Measurements from ENCODE around the gene EFL1.
"Not testable (repeated sequence)": the region's sequence is repeated elsewhere in the genome, so short reads cannot be mapped to it uniquely, and the experiment has no call there.

EFL1 gene

DNA sequence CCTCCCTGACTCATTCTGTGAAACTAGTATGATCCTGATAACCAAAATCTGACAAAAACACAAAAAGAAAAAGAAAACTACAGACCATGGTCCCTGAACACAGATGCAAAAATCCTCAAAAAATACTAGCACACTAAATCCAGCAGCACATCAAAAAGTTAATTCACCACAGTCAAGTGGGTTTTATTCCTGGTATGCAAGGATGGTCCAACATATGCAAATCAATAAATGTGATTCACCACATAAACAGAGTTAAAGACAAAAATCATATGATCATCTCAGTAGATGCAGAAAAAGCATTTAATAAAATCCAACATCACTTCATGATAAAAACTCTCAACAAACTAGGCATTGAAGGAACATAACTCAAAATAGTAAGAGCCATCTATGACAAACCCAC, 12.9 kb upstream of the EFL1 start:
- no peak for DNase-seq

DNA sequence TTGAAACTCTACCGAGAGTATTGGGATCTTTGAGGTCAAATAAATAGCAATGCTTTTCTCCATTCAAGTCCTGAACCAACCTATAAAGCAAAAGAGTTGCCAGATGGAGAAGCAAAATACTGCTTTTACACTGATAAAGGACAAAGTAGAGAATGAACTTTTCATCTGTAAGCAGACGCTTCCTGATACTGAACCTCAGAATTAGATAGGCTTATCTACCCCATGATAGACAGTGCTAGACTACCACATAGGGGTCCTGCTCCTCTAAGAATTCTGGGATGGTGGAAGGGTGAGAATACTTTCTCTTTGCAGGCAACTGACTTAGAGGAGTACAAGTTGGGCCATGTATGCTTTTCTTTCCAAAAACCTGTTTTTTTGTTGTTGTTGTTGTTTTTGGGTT, 9.6 kb upstream of the EFL1 start:
- no peak for DNase-seq

DNA sequence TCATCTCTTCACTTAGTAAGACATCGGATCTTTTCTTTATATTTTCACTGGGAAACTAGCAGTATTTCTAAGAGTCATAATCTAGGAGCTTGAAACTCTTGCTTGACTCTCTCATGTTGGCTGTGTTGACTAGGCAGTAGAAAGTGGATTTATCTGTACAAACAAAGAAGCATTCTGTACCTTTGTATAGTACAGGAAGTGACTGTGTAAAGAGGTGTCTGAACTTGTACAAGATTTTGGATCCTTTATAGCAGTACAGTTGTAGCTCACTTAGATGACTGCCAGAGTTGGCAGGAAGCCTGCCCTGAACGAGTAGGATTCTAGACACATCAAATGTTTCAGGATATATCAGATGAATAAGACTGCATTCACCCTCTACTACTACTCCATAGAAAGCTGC, 5.9 kb upstream of the EFL1 start:
- DNase-seq: not testable (repeated sequence)

DNA sequence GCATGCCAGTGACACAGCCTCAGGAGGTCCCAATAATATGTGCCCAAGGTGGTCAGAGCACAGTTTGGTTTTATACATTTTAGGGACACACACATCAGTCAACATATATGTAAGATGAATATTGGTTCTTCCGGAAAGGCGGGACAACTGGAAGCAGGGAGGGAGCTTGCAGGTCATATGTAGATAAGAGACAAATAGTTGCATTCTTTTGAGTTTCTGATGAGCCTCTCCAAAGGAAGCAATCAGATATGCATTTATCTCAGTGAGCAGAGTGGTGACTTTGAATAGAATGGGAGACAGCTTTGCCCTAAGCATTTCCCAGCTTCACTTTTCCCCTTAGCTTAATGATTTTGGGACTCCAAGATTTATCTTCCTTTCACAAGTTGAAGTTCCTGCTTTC, 4.6 kb upstream of the EFL1 start:
- DNase-seq: not testable (repeated sequence)

DNA sequence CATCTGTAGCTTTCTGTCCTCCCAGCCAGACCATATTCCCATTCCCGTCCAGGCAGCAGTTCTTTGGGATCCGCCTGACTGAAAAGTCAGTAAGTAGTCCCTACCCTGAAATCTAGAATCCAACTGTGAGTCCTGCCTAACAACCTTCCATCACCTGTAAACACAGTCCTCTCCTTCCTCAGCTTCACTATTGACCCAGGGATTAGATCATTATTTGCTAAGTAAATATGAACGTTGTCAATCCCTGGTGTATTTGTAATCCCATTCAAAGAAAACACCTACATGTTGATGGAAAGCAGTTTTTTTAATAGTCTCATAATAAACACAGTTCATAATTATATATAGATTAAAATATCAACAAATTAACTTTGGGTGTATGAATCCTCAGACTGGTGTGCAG, 816 bp upstream of the EFL1 start:
- no peak for DNase-seq

DNA sequence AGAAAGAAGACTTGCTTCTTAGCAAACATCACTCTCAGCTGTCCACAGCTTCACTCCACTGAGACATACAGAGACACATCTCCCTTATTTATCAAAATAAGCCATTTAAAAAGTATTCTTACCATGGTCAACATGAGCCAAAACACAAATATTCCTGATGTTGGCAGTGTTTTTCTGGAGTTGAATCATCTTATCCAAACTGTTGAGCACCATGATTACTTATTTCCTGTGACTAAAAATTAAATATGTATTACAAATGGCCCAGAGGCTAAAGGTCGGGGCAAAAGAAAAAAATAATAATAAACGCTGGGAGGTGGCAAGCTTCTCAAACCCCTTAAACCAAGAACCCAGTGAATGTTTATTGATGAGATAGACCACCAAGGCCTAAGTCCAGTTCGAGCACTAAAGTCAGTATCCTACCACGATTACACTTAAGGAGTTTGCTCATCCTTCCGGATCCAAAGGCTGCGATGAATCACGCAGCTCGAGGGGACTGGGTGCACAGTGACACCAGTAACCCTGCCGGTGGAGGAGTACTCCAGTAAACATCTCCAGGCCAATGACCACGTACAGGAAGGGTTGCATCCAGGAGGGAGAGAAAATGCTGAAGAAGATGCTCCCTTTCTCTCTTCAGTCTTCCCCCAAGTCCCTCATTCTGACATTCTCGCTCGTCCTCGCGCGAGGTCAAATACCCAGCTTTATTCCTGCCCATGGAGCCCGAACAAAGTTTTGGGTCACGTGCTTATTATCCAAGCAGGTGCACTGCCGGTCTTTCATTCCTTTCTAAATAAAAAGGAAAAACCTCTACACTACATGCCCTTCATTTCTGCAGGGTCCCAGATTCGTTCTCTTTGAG, 740 bp downstream of the EFL1 start:
- DNase-seq: peak; percentile 80 to 86 (median 82)

DNA sequence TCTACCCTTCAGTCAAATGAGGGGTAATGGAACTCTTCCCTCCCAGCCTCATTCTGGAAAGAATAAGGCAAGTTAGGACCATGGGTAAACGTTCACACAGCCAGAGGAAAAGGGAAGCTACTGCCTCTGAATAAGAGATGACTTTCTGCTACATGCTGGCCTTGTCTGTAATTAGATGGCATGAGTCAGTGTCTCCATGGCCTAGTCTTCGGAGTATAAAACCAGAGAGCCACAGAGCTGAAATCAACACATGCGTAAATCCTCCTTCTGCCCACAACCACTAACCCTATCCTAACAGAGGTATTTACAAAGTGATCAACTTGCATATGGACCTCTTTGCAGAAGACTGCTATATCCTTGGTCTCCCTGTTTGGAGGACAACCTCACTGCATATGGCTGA, 14.3 kb downstream of the EFL1 start:
- DNase-seq: not testable (repeated sequence)

DNA sequence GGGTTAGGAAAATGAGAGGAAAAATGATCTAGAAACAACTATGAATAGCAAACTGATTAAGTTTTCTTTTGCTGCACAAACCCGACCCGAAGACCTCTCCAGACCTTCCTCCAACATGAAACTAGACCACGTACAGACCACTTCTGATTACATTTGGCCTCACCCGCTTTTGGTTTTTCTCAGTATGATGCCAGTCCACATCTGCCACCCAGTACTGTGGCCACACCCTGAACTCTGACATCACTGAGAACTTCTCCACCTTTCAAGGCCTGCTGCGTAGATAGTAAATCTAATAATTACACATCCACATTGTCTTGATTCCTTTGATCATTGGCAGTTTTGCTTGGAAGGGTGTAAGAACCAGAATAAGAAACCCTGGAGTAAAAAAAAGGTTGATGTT, 16.6 kb downstream of the EFL1 start:
- DNase-seq: not testable (repeated sequence)

DNA sequence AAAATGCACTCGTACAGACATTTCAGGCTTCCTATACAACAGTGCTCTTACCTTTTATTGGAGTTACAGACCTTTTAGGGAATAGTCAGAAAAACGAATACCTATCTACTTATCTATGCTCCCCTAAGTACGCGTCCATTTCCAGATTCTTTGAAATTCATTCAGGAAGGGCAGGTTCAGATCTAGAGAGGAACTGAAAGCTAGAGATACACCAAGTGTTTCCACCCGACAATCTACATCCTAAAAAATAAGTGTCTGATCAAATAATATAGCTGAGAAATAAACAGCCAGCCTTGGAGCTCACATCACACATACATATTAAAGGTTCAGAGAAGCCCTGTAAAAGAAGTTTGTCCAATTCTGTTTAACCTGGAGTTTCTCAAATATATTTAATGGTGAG, 18.9 kb downstream of the EFL1 start:
- DNase-seq: not testable (repeated sequence)

DNA sequence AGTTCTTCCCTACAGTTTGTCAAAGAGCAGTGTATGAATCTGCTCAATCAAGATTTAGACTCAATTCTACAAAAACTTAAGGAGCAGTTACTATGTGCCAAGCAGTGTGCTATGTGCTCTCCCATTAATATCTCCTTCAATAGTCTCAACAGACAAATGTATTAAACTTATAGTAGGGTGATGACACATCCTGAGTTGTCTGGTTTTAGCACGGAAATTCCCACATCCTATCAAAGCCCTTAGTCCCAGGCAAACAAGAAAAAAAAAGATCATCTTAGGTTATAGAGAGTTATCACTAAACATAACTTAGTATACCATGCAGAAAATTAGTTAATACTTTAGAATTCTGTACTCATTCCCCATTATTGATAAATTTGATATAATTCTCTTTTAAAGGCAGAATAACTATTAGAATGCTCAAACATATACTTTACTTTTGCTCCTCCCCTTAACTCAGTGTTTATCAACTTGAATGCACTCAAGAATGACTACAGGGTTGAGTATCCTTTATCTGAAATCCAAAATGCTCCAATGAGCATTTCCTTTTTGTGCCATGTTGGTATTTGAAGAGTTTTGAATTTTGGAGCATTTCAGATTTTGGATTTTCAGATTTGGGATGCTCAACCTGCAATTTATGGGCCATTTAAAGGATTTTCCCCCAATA, 20.6 kb downstream of the EFL1 start:
- peak; percentile 15 to 49 (median 28) for DNase-seq

DNA sequence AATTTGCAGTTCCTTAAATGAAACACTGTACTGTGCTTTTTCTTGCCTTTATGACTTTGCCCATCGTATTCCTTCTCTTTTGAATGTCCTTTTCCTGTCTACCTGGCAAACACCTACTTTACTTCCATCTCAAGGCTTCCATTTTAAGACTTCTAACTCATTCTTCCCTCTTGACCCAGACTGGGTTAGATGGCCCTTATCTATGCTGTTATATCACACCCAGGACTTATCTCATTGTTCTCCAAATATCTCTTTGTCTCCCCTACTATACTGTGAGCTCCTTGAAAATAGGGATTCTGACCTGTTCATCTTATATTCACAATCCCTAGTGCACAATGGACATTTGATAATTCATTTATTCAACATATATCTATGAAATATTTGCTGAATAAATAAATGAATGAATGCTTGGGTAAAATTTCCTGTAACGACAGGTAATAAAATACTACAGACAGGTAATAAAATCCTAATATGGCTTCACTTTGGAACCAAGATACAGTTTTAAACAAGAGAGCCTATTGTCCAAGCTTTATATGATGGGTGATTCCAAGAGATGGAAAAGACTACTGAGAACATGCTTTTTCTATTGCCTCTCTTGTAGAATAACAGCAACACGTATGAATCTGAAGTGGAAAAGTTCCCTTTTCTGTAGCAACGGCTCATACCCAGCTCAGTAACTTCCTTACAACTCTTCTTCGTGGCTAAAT, 22.7 kb downstream of the EFL1 start:
- DNase-seq: no peak

DNA sequence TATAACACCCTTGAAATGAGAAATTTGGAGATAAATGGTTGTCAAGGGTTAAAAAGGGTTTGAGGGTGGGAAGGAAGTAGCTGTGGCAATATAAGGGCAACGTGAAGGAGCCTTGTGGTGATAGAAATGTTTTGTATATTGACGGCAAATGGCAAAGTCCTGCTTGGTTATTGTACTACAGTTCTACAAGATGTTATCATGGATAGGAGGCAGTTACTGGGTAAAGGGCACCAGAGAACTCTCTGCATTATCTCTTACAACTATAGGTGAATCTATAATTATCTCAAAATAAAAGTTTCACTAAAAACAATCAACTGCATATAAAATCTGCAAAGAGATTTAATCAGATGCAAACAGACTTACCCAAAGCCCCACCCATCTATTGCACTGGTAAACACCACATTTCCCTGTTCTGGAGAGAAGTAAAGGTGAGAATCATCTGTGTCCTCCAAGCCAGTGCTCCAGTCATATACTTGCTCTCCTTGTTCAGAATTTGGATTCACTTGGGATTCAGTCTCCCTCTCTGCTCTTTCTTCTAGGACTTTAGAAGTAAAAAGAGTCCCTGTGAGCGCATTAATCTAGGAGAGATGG, 24.5 kb downstream of the EFL1 start:
- not testable (repeated sequence) for DNase-seq

DNA sequence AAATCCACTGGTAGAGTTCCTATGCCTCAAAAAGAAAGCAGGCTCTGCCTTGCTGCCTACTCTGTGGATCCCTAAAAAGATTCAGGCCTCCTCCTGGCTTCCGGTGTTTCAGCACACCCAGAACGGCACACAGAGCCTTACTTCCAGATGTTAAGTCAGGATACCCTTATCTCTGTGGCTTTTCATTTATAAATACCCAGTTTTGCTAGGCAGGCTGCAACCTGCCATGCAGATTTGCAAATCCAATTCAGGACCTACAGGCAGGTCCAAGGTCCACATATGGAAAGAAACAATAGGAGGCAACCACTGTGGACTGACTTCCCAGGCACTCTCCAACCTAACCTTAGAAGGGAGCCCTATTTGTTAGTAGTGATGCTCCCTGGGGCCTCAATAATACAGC, 30.7 kb downstream of the EFL1 start:
- DNase-seq: no peak

DNA sequence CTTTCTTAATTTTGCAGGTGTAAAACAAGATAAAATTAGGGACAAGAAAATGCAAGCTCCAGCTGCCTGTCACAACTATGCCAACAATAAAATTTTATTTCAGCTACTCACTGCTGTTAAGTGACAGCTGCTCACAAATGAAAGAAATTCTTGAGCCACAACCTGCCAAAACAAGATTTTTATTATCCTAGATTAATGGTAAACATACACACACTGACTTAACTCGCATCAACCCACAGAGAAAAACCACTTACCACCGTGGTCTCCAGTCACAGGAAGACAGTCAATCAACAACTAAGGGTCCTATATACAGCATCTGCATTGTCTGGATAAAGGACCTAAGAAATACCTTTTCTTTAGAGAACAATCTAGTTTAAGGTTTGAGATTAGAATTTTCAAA, 31.3 kb downstream of the EFL1 start:
- DNase-seq: no peak

DNA sequence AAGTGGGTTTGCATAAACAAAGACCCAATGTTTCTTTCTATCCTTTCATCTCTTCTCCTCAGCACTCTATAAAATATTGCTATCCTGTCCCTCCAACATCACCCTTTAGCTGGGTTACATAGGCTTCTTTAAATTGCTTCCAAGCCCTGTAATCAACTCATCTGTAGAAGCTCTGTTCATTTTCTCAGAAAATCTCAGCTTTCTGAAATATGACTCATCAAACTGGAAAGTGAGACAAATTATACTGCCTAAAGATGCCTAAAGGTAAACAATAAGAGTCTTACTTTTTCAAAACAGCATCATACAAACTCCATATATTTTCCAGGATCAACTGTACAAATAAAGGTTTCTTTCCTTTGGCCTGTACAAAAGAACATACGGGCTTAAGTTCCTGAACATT, 33.8 kb downstream of the EFL1 start:
- DNase-seq: no peak

DNA sequence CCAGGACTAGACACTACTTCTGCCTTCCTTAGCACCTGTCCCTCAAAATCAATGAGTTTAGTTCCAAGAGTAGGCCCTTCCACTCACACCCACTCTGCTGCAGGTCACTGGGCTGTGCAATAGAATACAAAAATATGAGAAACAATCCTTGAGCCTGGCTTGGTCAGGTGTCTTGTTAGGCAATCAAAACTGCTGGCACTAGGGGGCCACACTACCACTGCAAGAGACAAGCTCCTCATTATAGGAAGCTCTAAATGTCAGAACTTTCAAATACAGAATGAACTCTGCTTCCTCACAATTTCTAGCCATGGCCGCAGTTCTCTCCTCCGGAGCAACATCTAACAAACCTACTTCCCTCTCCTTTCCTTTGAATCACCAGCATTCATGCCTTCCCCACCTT, 41.0 kb downstream of the EFL1 start:
- peak; percentile 35 to 47 (median 46) for DNase-seq

DNA sequence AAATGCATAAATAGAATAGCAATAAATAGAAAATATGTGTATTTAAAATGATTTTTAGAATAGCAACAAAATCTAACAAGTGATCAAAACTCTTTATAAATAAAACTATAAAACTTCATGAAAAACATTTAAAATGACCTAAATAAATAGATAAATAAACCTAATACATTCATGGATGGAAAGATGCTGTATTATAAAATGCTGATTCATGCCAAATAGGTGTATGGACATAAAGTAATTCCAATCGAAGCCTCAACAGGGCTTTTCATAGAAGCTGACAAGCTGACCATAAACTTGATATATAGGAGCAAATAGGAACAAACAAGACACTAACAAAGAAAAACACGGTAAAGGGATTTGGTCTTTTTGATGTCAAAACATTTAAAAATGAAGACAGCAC, 46.4 kb downstream of the EFL1 start:
- not testable (repeated sequence) for DNase-seq

DNA sequence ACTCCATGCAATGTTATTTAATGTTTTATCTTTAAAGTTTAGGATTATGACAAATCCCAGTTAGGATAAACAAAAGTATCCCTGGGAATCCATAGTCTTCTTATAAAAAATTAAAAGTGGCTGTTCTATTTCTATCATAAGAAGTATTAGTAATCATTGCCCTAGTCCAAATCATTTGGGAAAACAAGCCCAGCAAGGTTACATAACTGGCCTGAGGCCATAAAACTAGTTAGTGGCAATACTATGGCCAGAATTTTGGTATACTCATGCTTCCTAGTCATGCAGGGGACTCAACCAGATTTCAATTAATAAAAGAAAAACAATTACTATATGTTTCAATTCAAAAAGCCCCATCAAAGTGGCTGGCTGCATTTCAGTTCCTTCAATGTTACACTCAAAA, 50.3 kb downstream of the EFL1 start:
- DNase-seq: not testable (repeated sequence)

DNA sequence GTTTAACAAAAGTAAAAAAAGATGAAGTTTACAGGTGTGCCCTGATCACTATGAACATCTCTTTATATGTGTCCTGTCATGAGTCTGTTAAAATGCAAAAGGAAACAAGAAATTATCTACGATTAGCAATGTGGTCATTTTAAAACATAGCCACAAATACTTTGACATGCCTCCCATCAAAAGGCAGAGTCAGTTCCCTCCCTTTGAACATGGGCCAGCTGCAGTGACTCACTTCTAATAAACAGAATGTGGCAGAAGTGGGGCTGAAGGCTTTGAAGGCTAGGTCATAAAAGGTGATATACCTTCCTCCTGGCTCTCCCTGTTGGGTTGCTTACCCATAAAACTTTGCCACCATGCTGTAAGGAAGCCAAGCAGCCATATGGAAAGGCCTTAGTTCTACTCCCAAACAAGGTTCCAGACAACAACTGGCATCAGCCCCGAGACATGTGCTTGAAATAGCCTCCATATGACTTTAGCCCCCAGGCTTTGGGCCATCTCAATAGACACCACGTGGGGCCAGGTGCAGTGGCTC, 52.4 kb downstream of the EFL1 start:
- DNase-seq: not testable (repeated sequence)

DNA sequence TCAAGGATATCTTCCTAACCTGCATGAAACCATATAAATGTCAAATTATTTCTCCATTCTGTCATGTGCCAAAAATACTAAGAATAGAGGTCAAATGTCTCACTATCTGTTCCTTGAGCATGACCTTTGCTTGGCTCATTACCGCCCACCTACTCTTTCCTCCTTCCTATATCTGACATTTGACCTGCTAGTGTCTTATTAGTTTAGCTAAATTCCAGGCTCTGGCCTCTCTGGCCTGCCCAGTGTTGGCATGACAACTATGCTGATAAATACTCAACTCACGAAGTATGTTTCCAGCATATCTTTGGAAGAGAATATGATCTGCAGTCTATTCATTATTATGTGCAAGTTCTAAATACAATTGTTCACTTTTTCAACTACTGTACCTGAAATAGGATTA, 58.0 kb downstream of the EFL1 start:
- DNase-seq: not testable (repeated sequence)

DNA sequence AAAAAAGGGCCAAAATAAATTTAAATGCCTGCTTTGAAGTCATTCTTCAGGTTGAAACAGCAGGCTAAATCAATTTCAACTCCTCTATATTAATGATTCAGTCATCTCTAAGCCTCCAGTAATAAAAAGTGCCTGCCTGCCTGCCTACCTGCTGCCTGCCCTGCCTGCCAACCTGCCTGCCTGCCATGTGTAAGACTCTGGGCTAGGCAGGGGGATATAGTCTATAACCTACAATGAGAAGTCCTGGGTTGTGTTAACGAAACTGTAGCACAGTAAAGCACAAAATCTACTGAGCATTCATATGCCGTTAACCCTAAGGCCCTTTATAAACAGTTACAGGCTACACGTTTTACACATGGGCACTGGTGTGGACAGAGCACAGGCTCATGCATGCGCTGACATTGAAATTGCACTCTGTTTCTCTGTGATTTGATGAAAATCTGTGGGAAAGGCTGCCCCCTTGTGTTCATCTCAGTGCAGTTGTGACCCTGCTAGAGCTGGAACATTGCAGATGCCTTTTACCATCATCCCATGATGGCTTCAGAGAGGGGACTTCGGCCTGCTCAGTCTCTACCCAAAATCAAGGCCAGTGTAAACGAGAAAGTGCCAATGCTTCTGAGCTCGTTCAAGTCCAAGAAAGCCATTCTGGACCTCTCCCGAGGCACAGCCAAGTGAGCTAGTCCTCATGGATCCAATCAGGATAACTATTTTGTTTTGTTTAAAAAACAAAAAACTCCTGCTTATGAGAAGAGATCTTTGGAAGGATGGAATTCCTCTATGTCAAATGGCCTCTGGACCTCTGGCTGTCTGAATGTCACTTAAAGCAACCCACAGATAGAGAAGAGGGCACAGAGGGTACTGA, 64.6 kb downstream of the EFL1 start:
- peak; percentile 66 to 81 (median 78) for DNase-seq

DNA sequence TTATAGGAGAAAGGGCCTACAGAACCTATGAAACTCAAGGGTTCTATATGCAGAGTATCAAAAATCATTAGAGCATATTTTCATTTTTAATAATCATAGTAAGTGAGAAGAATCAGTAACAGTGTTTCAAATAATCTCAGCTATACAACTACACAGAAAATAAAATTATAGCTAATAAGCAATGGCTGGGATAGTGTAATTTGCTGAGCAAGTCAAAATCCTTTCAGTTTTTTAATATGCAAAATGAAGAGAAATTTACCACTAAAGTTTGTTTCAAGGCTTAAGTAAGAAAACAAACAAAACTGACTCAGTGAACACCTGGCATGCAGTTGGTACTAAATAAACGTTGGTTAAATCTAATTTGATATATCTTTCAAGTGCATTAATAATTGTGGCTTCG, 66.2 kb downstream of the EFL1 start:
- DNase-seq: no peak
